DMS53 (cell line): ENCODE results near the gene SPPL2B.
"Not testable (repeated sequence)": the region's sequence is repeated elsewhere in the genome, so short reads cannot be mapped to it uniquely, and the experiment has no call there.

Experiments
- DNase-seq: peaks from one replicate; lab custom pipeline; 2025; lab: John Stamatoyannopoulos, UW

Gene SPPL2B

GRCh38 chr19:2338055-2338615 is 9.7 kb downstream of the SPPL2B start:
- no peak for DNase-seq

- no peak for DNase-seq
These were observed 10.5 kb downstream of the SPPL2B start for GRCh38 chr19:2338751-2339643.

- no peak for DNase-seq
These were observed 11.3 kb downstream of the SPPL2B start for GRCh38 chr19:2339644-2340310.

GRCh38 chr19:2340496-2341243 is 12.2 kb downstream of the SPPL2B start:
- no peak for DNase-seq

- no peak for DNase-seq
These were observed 12.8 kb downstream of the SPPL2B start for GRCh38 chr19:2341244-2341751.

GRCh38 chr19:2341982-2342381 is 13.5 kb downstream of the SPPL2B start:
- no peak for DNase-seq

GRCh38 chr19:2342656-2343288 is 14.3 kb downstream of the SPPL2B start:
- no peak for DNase-seq

GRCh38 chr19:2343289-2343982 is 15.0 kb downstream of the SPPL2B start:
- no peak for DNase-seq

GRCh38 chr19:2344381-2344870 is 15.9 kb downstream of the SPPL2B start:
- no peak for DNase-seq

GRCh38 chr19:2345076-2345475 is 16.6 kb downstream of the SPPL2B start:
- no peak for DNase-seq

- DNase-seq: peak; percentile 23
These were observed 17.5 kb downstream of the SPPL2B start for GRCh38 chr19:2345794-2346663.

GRCh38 chr19:2349818-2350217 is 21.3 kb downstream of the SPPL2B start:
- not testable (repeated sequence) for DNase-seq

- no peak for DNase-seq
These were observed 22.2 kb downstream of the SPPL2B start for GRCh38 chr19:2350656-2351055.

- DNase-seq: no peak
These were observed 23.1 kb downstream of the SPPL2B start for GRCh38 chr19:2351591-2351990.

GRCh38 chr19:2352121-2352520 is 23.6 kb downstream of the SPPL2B start:
- no peak for DNase-seq

- no peak for DNase-seq
These were observed 24.8 kb downstream of the SPPL2B start for GRCh38 chr19:2353159-2353886.

- DNase-seq: no peak
These were observed 25.6 kb downstream of the SPPL2B start for GRCh38 chr19:2353887-2354592.

GRCh38 chr19:2354670-2355069 is 26.2 kb downstream of the SPPL2B start:
- no peak for DNase-seq
